Measurements from ENCODE around the gene ST3GAL4. TPM values are rescaled to one million over a fixed set of nuclear protein-coding genes. Genes with fewer than 3 reads are reported as not detected.

ST3GAL4 gene
- total RNA-seq, 1 experiment from 2014 or later, result 13.1 TPM

- Histone ChIP-seq H2AFZ (ENCODE audit: low read depth, low read length, poor library complexity, severe bottlenecking) (no peak overlapping the region), H3K4me1 (ENCODE audit: control insufficient read depth in 1 of 2, insufficient read depth in 2 of 2, low read length in 2 of 2) (peaks cover 6 to 15% of the 10 kb centered on the region in 2 experiments), H3K9me2 (ENCODE audit: insufficient read depth) (no peaks in the 10 kb centered on the region), H3K79me2 (ENCODE audit: insufficient read depth, low read length) (no peaks in the 10 kb centered on the region), H3K9ac (ENCODE audit: low read length) (no peak overlapping the region), H3K27ac (ENCODE audit: low read depth, low read length) (no peak overlapping the region), H3K4me3 (replicated peaks in 1 of 2; ENCODE audit: low read depth in 1 of 2, low read length in 2 of 2) (no peak overlapping the region), H3K9me3 (ENCODE audit: control insufficient read depth in 1 of 2, insufficient read depth in 1 of 2, low read depth in 1 of 2, low read length in 2 of 2) (no peaks in the 10 kb centered on the region), H3K27me3 (ENCODE audit: insufficient read depth, low read length) (no peaks in the 10 kb centered on the region), H3K36me3 (ENCODE audit: control insufficient read depth in 1 of 2, insufficient read depth in 2 of 2, low read length in 2 of 2) (no peaks in the 10 kb centered on the region), H4K20me1 (ENCODE audit: insufficient read depth) (no peaks in the 10 kb centered on the region), H3K4me2 (ENCODE audit: low read length) (no peak overlapping the region)
- ChIA-PET RAD21 (ENCODE audit: low non-redundant PET in 1 of 2, low total read pairs in 2 of 2, uncharacterized antibody in 2 of 2, unreplicated experiment in 2 of 2) (no interaction called here), POLR2A (no interaction called here), CTCF (interaction anchor here (1.0 kb wide), 1 partner anchor 167 kb away, joined by 3 read pairs; no protein-coding TSS in a partner anchor)
- TF ChIP-seq SRF (IDR thresholded peaks at IDR 0.05; ENCODE audit: low read depth) (no peak), SIN3A (IDR thresholded peaks at IDR 0.05; ENCODE audit: low read depth) (no peak), CBX3 (IDR thresholded peaks at IDR 0.05; ENCODE audit: low read depth) (no peak), CEBPB (IDR thresholded peaks at IDR 0.05; ENCODE audit: low read depth) (no peak), TCF7L2 (IDR thresholded peaks at IDR 0.05; ENCODE audit: borderline replicate concordance, extremely low read depth, insufficient read depth, insufficient read length) (no peak), ELF1 (IDR thresholded peaks at IDR 0.05; ENCODE audit: borderline replicate concordance, low read depth) (no peak), FOSL1 (IDR thresholded peaks at IDR 0.05; ENCODE audit: low read depth) (no peak), EZH2phosphoT487 (IDR thresholded peaks at IDR 0.05; ENCODE audit: borderline replicate concordance) (no peak), EZH2 (IDR thresholded peaks at IDR 0.05) (no peak), SP1 (IDR thresholded peaks at IDR 0.05; ENCODE audit: low read depth) (no peak), POLR2A (IDR thresholded peaks at IDR 0.05; ENCODE audit: borderline replicate concordance, extremely low read depth, insufficient read depth, insufficient read length) (no peak)
- TF ChIP-seq, protein P1, sequence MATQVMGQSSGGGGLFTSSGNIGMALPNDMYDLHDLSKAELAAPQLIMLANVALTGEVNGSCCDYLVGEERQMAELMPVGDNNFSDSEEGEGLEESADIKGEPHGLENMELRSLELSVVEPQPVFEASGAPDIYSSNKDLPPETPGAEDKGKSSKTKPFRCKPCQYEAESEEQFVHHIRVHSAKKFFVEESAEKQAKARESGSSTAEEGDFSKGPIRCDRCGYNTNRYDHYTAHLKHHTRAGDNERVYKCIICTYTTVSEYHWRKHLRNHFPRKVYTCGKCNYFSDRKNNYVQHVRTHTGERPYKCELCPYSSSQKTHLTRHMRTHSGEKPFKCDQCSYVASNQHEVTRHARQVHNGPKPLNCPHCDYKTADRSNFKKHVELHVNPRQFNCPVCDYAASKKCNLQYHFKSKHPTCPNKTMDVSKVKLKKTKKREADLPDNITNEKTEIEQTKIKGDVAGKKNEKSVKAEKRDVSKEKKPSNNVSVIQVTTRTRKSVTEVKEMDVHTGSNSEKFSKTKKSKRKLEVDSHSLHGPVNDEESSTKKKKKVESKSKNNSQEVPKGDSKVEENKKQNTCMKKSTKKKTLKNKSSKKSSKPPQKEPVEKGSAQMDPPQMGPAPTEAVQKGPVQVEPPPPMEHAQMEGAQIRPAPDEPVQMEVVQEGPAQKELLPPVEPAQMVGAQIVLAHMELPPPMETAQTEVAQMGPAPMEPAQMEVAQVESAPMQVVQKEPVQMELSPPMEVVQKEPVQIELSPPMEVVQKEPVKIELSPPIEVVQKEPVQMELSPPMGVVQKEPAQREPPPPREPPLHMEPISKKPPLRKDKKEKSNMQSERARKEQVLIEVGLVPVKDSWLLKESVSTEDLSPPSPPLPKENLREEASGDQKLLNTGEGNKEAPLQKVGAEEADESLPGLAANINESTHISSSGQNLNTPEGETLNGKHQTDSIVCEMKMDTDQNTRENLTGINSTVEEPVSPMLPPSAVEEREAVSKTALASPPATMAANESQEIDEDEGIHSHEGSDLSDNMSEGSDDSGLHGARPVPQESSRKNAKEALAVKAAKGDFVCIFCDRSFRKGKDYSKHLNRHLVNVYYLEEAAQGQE (IDR thresholded peaks at IDR 0.05; ENCODE audit: low read depth), result no peak
- TF ChIP-seq, protein P2, sequence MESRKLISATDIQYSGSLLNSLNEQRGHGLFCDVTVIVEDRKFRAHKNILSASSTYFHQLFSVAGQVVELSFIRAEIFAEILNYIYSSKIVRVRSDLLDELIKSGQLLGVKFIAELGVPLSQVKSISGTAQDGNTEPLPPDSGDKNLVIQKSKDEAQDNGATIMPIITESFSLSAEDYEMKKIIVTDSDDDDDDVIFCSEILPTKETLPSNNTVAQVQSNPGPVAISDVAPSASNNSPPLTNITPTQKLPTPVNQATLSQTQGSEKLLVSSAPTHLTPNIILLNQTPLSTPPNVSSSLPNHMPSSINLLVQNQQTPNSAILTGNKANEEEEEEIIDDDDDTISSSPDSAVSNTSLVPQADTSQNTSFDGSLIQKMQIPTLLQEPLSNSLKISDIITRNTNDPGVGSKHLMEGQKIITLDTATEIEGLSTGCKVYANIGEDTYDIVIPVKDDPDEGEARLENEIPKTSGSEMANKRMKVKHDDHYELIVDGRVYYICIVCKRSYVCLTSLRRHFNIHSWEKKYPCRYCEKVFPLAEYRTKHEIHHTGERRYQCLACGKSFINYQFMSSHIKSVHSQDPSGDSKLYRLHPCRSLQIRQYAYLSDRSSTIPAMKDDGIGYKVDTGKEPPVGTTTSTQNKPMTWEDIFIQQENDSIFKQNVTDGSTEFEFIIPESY (IDR thresholded peaks at IDR 0.05; ENCODE audit: extremely low read depth, insufficient replicate concordance, low read length), result no peak
- TF ChIP-seq, protein P3, sequence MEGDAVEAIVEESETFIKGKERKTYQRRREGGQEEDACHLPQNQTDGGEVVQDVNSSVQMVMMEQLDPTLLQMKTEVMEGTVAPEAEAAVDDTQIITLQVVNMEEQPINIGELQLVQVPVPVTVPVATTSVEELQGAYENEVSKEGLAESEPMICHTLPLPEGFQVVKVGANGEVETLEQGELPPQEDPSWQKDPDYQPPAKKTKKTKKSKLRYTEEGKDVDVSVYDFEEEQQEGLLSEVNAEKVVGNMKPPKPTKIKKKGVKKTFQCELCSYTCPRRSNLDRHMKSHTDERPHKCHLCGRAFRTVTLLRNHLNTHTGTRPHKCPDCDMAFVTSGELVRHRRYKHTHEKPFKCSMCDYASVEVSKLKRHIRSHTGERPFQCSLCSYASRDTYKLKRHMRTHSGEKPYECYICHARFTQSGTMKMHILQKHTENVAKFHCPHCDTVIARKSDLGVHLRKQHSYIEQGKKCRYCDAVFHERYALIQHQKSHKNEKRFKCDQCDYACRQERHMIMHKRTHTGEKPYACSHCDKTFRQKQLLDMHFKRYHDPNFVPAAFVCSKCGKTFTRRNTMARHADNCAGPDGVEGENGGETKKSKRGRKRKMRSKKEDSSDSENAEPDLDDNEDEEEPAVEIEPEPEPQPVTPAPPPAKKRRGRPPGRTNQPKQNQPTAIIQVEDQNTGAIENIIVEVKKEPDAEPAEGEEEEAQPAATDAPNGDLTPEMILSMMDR (IDR thresholded peaks at IDR 0.05 in 2 of 3, conservative IDR thresholded peaks at IDR 0.05 in 1 of 3; ENCODE audit: borderline replicate concordance in 1 of 3, insufficient read depth in 1 of 3, low read depth in 2 of 3, low read length in 2 of 3), result no peak
- TF ChIP-seq, protein P4, sequence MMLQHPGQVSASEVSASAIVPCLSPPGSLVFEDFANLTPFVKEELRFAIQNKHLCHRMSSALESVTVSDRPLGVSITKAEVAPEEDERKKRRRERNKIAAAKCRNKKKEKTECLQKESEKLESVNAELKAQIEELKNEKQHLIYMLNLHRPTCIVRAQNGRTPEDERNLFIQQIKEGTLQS (IDR thresholded peaks at IDR 0.05), result no peak
- DNase-seq (ENCODE audit: low read depth, low spot score) (no peak), ATAC-seq (no peak)
- intact Hi-C loops (cut with micrococcal nuclease), result loop anchor here (10.0 kb wide), 1 partner anchor 291 kb away; no protein-coding TSS in a partner anchor
- no TSS peak for BruUV-seq (replicated peaks)
Observed at GRCh38 chr11:126313826-126314225, 41.7 kb upstream of the ST3GAL4 start.

Data from HCT116 (cell line).